Adrenal gland (tissue), 5 donors: ENCODE results near the gene CYYR1.

Experiments used
- POLR2A ChIP-seq, 2 donors: fragments of 450-650 bp; IDR thresholded peaks; one replicate each; pipeline ENCODE4 v1.6.1; 2017; ENCODE audit warnings: antibody characterized with exemption in 2 of 2, mild to moderate bottlenecking in 2 of 2, moderate library complexity in 1 of 2
- TF ChIP-seq, protein P1 (sequence below), 6 experiments: fragments of 450-650 bp in 4 of 6; fragments of 200-600 bp in 2 of 6; sonication (generic) in 1 of 6; IDR thresholded peaks; 1 replicate in 5 of 6; 2 replicates in 1 of 6; pipeline versions ENCODE4 v1.5.1 to v1.8.0; 2016 to 2021; ENCODE audit warnings: antibody characterized with exemption in 6 of 6, mild to moderate bottlenecking in 2 of 6, moderate library complexity in 1 of 6
- donor health status: DM: no; HTN: no; CAD: no.

DNA sequence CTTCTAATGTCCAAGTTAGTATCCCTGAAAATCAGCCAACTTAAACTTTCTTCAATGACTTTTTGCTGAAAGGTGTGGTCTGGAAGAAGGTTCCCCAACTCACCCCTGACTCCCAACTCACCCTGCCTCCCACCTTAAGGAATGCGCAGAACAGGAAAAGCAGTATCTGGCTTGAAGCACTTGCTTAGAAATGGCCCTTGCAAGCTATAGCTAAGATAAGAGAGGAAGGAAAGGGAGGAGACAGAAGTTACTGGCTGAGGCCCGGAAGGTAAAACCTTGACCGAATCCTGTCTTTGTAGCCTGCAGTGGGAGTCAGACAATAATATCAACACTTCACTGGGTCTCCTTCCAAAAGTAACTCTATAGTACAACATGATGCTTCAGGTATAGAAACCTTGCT, 2.9 kb downstream of the CYYR1 start:
- TF ChIP-seq, protein P1, sequence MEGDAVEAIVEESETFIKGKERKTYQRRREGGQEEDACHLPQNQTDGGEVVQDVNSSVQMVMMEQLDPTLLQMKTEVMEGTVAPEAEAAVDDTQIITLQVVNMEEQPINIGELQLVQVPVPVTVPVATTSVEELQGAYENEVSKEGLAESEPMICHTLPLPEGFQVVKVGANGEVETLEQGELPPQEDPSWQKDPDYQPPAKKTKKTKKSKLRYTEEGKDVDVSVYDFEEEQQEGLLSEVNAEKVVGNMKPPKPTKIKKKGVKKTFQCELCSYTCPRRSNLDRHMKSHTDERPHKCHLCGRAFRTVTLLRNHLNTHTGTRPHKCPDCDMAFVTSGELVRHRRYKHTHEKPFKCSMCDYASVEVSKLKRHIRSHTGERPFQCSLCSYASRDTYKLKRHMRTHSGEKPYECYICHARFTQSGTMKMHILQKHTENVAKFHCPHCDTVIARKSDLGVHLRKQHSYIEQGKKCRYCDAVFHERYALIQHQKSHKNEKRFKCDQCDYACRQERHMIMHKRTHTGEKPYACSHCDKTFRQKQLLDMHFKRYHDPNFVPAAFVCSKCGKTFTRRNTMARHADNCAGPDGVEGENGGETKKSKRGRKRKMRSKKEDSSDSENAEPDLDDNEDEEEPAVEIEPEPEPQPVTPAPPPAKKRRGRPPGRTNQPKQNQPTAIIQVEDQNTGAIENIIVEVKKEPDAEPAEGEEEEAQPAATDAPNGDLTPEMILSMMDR (IDR thresholded peaks at IDR 0.05): no peak
- TF ChIP-seq POLR2A (IDR thresholded peaks at IDR 0.05): peak in 1 of 2 donors; percentile 14
